Left lung (tissue), 10 donors: ENCODE measurements around the gene NTRK1. TPM values are rescaled to one million over a fixed set of nuclear protein-coding genes. Genes with fewer than 3 reads are reported as not detected.

ENCODE experiments used
- ATAC-seq: fragments of 200-7000 bp; cut with Tn5 transposase; one replicate; pipeline ENCODE4 v1.9.1; 2020; ENCODE audit warnings: moderate library complexity
- DNase-seq, 4 donors: peaks; one replicate each; pipeline ENCODE4 v3.0.0-alpha.2; 2013 to 2020
- H3K27ac ChIP-seq, 2 donors: fragments of 200-600 bp; sonication (generic) in 1 of 2; one replicate each; pipeline versions ENCODE4 v1.5.0 to v1.8.0; 2020 to 2021
- H3K27me3 ChIP-seq, 2 donors: fragments of 200-600 bp; sonication (generic) in 1 of 2; one replicate each; pipeline versions ENCODE4 v1.5.0 to v1.8.0; 2020 to 2021
- H3K36me3 ChIP-seq, 2 donors: fragments of 200-600 bp; sonication (generic) in 1 of 2; one replicate each; pipeline versions ENCODE4 v1.5.0 to v1.8.0; 2020 to 2021
- H3K4me1 ChIP-seq, 2 donors: fragments of 200-600 bp; one replicate each; pipeline ENCODE4 v1.8.0; 2021
- H3K4me3 ChIP-seq, 2 donors: fragments of 200-600 bp; sonication (generic) in 1 of 2; one replicate each; pipeline versions ENCODE4 v1.5.0 to v1.8.0; 2020 to 2021; ENCODE audit warnings: mild to moderate bottlenecking in 1 of 2
- H3K9me3 ChIP-seq, 2 donors: fragments of 200-600 bp; sonication (generic) in 1 of 2; one replicate each; pipeline versions ENCODE4 v1.5.0 to v1.8.0; 2020 to 2021
- intact Hi-C, 2 donors: fragments of 100-400 bp; cut with DNase I; formaldehyde crosslinking; loops; one replicate each; pipeline versions ENCODE4 v1.11.2 to v1.14.2; 2022
- polyA plus RNA-seq, 6 donors: library from polyadenylated mRNA; unstranded; fragments of 120-200 nt; gene quantifications; one replicate each; pipeline ENCODE4 v1.2.1, GENCODE V29; 2013; ENCODE audit not compliant: insufficient read length in 6 of 6
- total RNA-seq, 2 donors: library from RNA; stranded (reverse); fragmentation: NEBNext Ultra II Directional; extraction: Animal tissue kit (Norgen Biotek cat#: 25700); gene quantifications; one replicate each; pipeline ENCODE4 v1.2.1, GENCODE V29; 2021
- TF ChIP-seq, protein P1 (sequence below), 2 donors: fragments of 200-600 bp; sonication (generic) in 1 of 2; IDR thresholded peaks; one replicate each; pipeline versions ENCODE4 v1.5.0 to v1.8.0; 2021; ENCODE audit warnings: antibody characterized with exemption in 2 of 2
- donor health status: DM: no; HTN: yes; CAD: no.
- donor health status: DM: no; HTN: no; CAD: no.

The NTRK1 gene
- total and polyA plus RNA-seq, 8 donors = 0.15 to 0.97 (median 0.34) TPM; not detected in 1

DNA sequence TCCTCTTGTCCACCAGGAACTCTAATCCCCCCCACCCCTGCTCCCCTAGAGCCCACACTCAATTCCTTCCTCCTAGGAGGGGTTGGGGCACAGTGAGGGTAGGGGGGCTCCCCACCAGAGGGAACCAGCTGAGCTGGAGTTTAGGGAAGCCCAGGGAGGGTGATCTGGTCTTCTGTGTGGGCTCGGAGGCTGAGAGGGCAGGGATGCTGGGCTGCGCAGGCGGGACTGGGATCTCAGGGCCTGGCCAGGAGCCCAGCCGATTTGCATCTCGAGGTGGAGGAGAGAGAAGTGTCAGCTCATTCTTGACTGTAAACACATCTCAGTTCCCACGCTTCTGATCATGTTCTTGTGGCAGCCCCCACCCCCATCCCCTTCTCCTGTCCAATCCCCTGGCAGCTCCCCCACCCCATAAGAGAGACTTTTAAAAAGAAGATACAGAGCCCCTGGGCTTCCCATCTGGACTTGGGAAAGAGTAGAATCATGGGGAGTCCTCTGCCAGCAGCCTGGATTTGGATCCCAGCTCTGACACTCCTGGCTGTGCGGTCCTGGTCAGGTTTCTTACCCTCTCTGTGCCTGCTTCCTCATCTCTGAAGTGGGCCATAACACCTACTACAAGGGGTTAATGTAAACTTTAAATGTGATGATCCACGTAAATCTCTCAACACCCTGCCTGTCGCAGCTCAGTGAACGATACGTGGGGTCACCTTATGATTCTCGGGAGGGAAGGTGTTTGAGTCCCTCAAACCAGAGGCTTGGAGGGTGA, 39.5 kb downstream of the NTRK1 start:
- H3K27ac ChIP-seq = no peak overlapping the region
- H3K36me3 ChIP-seq = no peaks in the 10 kb centered on the region
- no peaks in the 10 kb centered on the region for H3K9me3 ChIP-seq
- intact Hi-C loops = no loop called here
- ATAC-seq (no peak), DNase-seq (peak in 1 of 4 donors; percentile 50)
- H3K4me3 ChIP-seq = no peak overlapping the region
- TF ChIP-seq, protein P1, sequence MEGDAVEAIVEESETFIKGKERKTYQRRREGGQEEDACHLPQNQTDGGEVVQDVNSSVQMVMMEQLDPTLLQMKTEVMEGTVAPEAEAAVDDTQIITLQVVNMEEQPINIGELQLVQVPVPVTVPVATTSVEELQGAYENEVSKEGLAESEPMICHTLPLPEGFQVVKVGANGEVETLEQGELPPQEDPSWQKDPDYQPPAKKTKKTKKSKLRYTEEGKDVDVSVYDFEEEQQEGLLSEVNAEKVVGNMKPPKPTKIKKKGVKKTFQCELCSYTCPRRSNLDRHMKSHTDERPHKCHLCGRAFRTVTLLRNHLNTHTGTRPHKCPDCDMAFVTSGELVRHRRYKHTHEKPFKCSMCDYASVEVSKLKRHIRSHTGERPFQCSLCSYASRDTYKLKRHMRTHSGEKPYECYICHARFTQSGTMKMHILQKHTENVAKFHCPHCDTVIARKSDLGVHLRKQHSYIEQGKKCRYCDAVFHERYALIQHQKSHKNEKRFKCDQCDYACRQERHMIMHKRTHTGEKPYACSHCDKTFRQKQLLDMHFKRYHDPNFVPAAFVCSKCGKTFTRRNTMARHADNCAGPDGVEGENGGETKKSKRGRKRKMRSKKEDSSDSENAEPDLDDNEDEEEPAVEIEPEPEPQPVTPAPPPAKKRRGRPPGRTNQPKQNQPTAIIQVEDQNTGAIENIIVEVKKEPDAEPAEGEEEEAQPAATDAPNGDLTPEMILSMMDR (IDR thresholded peaks at IDR 0.05) = no peak
- H3K4me1 ChIP-seq = peaks cover 4 to 44% of the 10 kb centered on the region in 2 donors
- H3K27me3 ChIP-seq = peaks cover 0 to 4% of the 10 kb centered on the region in 2 donors

DNA sequence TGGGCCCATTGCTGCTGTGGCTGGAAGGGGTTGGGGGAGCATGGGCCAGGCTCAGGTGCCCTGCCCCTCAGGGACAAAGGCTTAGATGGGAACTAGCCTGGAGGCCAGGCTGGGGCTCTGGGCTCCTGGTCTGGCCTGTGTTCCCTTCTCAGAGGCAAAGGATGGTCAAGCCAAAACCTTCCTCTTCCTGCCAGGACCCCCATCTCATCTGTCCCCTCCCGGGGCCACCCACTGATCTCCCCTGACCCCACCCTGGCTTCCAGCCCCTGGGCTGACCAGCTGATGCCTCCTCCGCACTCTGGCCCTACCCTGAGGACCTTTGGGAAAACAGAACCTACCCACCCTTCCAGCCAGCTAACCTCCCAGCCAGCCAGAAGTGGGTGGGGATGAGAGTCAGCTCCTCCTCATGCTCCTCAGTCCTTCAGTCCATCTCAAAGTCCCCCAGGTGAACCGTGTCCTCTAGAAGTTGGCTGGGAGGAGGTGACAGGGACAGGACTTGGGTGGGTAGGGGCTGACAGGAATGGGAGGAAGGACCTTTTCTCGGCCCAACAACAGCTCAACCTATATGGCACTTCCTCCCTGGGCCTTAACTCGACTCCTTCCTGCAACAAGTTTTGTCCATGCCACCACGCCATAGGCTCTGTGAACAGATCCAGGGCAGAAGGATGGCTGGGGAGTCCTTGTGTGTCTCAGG, 40.4 kb downstream of the NTRK1 start:
- DNase-seq (peak in 1 of 4 donors; percentile 53), ATAC-seq (no peak)
- no peak overlapping the region for H3K27ac ChIP-seq
- TF ChIP-seq, protein P1 (IDR thresholded peaks at IDR 0.05) = no peak
- no peaks in the 10 kb centered on the region for H3K36me3 ChIP-seq
- intact Hi-C loops = no loop called here
- H3K4me1 ChIP-seq = peaks cover 4 to 38% of the 10 kb centered on the region in 2 donors
- H3K4me3 ChIP-seq = no peak overlapping the region
- H3K9me3 ChIP-seq = no peaks in the 10 kb centered on the region
- no peaks in the 10 kb centered on the region for H3K27me3 ChIP-seq

DNA sequence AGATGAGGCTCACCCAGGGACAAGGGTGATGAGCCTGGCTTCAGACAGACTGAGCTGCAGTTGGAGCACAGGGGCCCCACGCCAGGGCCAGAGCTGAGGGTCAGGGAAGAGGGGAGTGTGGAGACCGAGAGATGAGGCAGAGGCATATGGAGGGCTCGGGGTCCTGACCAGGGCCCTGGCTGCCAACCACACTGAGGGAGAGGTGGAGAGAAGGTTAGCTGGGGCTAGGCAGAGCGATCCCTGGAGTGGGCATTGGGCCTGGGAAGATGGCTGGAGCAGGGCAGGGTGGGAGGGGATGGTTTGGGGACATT, 40.9 kb downstream of the NTRK1 start:
- Histone ChIP-seq H3K27me3 (no peaks in the 10 kb centered on the region), H3K9me3 (no peaks in the 10 kb centered on the region), H3K36me3 (no peaks in the 10 kb centered on the region), H3K4me1 (peaks cover 3 to 35% of the 10 kb centered on the region in 2 donors), H3K27ac (no peak overlapping the region), H3K4me3 (no peak overlapping the region)
- DNase-seq (peak in 1 of 4 donors; percentile 28), ATAC-seq (no peak)
- TF ChIP-seq, protein P1 (IDR thresholded peaks at IDR 0.05) = no peak
- intact Hi-C loops = no loop called here

DNA sequence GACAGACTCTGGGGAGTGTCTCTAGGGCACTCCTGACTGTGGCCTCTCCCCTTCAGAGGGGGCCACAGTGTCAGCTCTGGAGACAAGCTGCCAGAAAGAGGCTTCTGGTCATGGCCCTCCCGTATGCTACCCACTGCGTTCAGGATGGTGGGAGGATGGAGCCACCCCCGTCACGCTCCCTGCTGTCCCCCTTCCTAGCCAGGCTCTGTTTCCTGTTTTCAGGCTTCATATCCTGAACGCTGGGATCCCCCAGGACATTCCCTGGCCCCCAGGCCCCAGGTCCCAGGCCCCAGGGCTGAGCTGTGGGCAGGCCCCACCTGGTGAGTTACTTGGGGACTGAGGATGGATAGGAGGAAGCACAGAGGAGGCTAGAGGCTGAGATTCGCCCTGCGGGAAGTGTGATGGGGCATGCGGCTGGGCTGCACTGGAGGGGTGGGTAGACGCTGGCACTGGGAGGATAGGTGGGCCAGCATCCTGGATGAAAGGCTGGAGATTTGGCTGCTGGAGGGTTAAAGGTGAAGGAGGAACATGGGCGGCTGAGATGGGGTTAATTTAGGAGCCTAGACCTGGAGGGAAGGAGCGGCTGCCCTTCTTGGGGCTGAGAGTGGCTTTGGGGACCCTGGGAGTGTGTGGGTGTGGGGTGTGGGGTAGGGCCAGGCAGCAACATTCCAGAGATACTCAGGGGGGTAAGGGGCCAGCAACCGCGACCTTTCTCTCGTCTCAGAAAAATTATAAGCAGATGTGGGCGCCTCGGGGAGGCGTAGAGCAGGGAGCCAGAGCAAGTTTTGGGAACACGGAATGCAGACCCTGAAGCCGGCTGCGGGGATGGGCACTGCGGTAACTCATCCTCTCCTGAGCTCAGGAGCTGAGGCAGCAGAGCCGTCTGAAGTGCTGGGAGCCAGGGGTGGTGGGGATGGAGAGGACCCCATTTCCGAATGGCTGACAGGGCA, 41.6 kb downstream of the NTRK1 start:
- TF ChIP-seq, protein P1 (IDR thresholded peaks at IDR 0.05) = no peak
- DNase-seq (peak in 1 of 4 donors; percentile 59), ATAC-seq (no peak)
- H3K9me3 ChIP-seq = no peaks in the 10 kb centered on the region
- intact Hi-C loops = no loop called here
- H3K27me3 ChIP-seq = no peaks in the 10 kb centered on the region
- no peaks in the 10 kb centered on the region for H3K36me3 ChIP-seq
- H3K4me1 ChIP-seq = peaks cover 4 to 35% of the 10 kb centered on the region in 2 donors
- H3K27ac ChIP-seq = no peak overlapping the region
- no peak overlapping the region for H3K4me3 ChIP-seq
